Loucy (cell line): ENCODE measurements around the gene DAZL.

ENCODE experiments used
- H2AFZ ChIP-seq: fragments of 200-600 bp; sonication (generic); 2 replicates; pipeline ENCODE4 v1.6.0; 2016; ENCODE audit warnings: antibody characterized with exemption, mild to moderate bottlenecking, low read length, moderate library complexity
- H3F3A ChIP-seq: fragments of 200-600 bp; 2 replicates; pipeline ENCODE4 v1.6.0; 2016; ENCODE audit warnings: antibody characterized with exemption, low read depth, mild to moderate bottlenecking
- H3K27me3 ChIP-seq: fragments of 200-600 bp; sonication (generic); 2 replicates; pipeline ENCODE4 v1.6.1; 2014; ENCODE audit warnings: low read length, mild to moderate bottlenecking; ENCODE audit not compliant: insufficient read depth, poor library complexity, severe bottlenecking
- H3K36me3 ChIP-seq: fragments of 200-600 bp; sonication (generic); 2 replicates; pipeline ENCODE4 v1.6.1; 2016; ENCODE audit warnings: low read length; ENCODE audit not compliant: insufficient read depth
- H3K4me1 ChIP-seq: fragments of 200-600 bp; sonication (generic); 2 replicates; pipeline ENCODE4 v1.5.1; 2014; ENCODE audit warnings: low read length, mild to moderate bottlenecking; ENCODE audit not compliant: insufficient read depth, poor library complexity, severe bottlenecking
- H3K4me2 ChIP-seq: fragments of 200-600 bp; sonication (generic); 2 replicates; pipeline ENCODE4 v1.6.0; 2014; ENCODE audit warnings: antibody characterized with exemption, low read length, low read depth, mild to moderate bottlenecking; ENCODE audit not compliant: poor library complexity, severe bottlenecking
- H3K4me3 ChIP-seq: fragments of 200-600 bp; sonication (generic); 2 replicates; pipeline ENCODE4 v1.5.1; 2014; ENCODE audit warnings: low read length, mild to moderate bottlenecking, mixed read lengths; ENCODE audit not compliant: poor library complexity, severe bottlenecking
- H3K79me2 ChIP-seq: fragments of 200-600 bp; sonication (generic); 2 replicates; pipeline ENCODE4 v1.6.1; 2014; ENCODE audit warnings: low read length; ENCODE audit not compliant: insufficient read depth
- H3K9ac ChIP-seq: fragments of 200-600 bp; sonication (generic); 2 replicates; pipeline ENCODE4 v1.6.0; 2014; ENCODE audit warnings: mild to moderate bottlenecking, low read depth, low read length, moderate library complexity; ENCODE audit not compliant: poor library complexity, severe bottlenecking
- H3K9me2 ChIP-seq: fragments of 200-600 bp; sonication (generic); replicated peaks from 2 replicates; pipeline ENCODE4 v1.6.1; 2016; ENCODE audit warnings: low read depth, low read length, mixed read lengths
- H3K9me3 ChIP-seq: fragments of 200-600 bp; sonication (generic); 2 replicates; pipeline ENCODE4 v1.6.1; 2014; ENCODE audit warnings: mild to moderate bottlenecking, antibody characterized with exemption, low read length, low read depth; ENCODE audit not compliant: insufficient read depth
- H4K20me1 ChIP-seq: fragments of 200-600 bp; sonication (generic); 2 replicates; pipeline ENCODE4 v1.6.0; 2014; ENCODE audit warnings: antibody characterized with exemption, low read length, mild to moderate bottlenecking; ENCODE audit not compliant: insufficient read depth, poor library complexity, severe bottlenecking
- CTCF ChIP-seq: fragments of 200-600 bp; sonication (generic); conservative IDR thresholded peaks from 2 replicates; pipeline ENCODE4 v1.5.1; 2014; ENCODE audit warnings: mild to moderate bottlenecking, antibody characterized with exemption, low read length
- EZH2phosphoT487 ChIP-seq: fragments of 200-600 bp; IDR thresholded peaks from 2 replicates; pipeline ENCODE4 v1.6.1; 2018; ENCODE audit warnings: antibody characterized with exemption, mild to moderate bottlenecking, moderate library complexity, borderline replicate concordance

Gene DAZL

DNA sequence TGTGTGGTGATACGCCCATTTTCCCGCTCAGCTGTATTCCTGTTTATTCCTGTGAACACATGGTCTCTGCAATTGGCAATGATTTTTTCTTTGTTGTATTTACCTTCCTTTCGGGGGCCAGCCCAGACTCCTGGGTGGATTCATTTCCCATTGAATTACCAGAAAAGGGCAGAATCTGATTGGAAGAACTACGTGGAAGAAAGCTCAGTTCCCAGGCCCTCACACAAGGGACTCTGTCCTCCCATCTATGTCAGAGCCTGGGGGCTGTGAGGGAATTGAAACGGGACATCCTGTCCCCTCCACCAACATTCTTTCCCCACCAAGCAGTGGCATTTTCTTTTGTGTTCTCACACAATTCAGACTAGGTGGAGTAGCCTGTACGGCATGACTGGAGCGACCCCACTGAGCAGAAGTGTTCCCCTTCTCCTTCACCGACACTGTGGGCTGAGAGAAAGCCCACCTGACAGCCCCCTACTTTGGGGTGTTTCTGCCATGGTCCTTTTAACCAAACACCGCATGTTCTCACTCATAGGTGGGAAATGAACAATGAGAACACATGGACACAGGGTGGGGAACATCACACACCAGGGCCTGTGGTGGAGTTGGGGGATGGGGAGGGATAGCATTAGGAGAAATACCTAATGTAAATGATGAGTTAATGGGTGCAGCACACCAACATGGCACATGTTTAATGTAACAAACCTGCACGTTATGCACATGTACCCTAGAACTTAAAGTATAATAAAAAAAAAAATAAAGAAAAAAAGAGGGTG, 59.6 kb downstream of the DAZL start:
- Histone ChIP-seq H3K4me1 (peaks cover 27% of the 10 kb centered on the region), H3K4me2 (peak overlapping the region; percentile 12), H3K36me3 (no peaks in the 10 kb centered on the region), H3K9me2 (no peaks in the 10 kb centered on the region), H3K79me2 (no peaks in the 10 kb centered on the region), H3K9me3 (no peaks in the 10 kb centered on the region), H2AFZ (no peak overlapping the region), H4K20me1 (no peaks in the 10 kb centered on the region), H3K9ac (no peak overlapping the region), H3K4me3 (no peak overlapping the region), H3K27me3 (no peaks in the 10 kb centered on the region), H3F3A (no peaks in the 10 kb centered on the region)
- TF ChIP-seq CTCF: no peak
- no peak for TF ChIP-seq EZH2phosphoT487

- no peak overlapping the region for H3K9ac ChIP-seq
- H3K4me3 ChIP-seq: no peak overlapping the region
- H3F3A ChIP-seq: no peaks in the 10 kb centered on the region
- H3K4me1 ChIP-seq: peaks cover 22% of the 10 kb centered on the region
- H3K79me2 ChIP-seq: no peaks in the 10 kb centered on the region
- no peaks in the 10 kb centered on the region for H3K9me3 ChIP-seq
- H4K20me1 ChIP-seq: no peaks in the 10 kb centered on the region
- H3K4me2 ChIP-seq: no peak overlapping the region
- no peak for TF ChIP-seq EZH2phosphoT487
- no peak for TF ChIP-seq CTCF
- H2AFZ ChIP-seq: no peak overlapping the region
- no peaks in the 10 kb centered on the region for H3K27me3 ChIP-seq
- no peaks in the 10 kb centered on the region for H3K36me3 ChIP-seq
- H3K9me2 ChIP-seq: no peaks in the 10 kb centered on the region
Measured at GRCh38 chr3:16543242-16543864, 61.9 kb downstream of the DAZL start.

DNA sequence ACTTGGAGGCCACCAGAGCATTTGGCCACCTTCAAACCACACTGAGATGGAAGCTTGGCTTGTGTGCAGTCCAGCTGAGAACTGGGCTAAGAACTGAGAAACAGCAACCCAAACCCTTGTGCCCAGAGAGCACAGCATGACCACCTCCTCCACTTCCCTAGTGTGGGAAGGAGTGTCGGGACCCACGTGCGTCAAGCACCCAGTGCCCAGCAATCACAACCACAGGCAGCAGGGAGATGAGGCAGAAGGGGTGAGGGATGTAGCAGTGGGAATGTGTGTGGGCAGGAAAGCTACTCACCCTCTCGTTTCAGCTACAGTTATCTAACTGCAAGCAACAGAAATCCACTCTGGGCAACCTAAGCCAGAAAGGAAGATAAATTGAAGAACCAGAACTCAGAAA, 66.7 kb downstream of the DAZL start:
- Histone ChIP-seq H3K79me2 (no peaks in the 10 kb centered on the region), H3K9me2 (no peaks in the 10 kb centered on the region), H3K4me2 (no peak overlapping the region), H3K9me3 (no peaks in the 10 kb centered on the region), H2AFZ (no peak overlapping the region), H3K36me3 (no peaks in the 10 kb centered on the region), H4K20me1 (no peaks in the 10 kb centered on the region), H3F3A (no peaks in the 10 kb centered on the region), H3K4me1 (peaks cover 3% of the 10 kb centered on the region), H3K4me3 (no peak overlapping the region), H3K9ac (no peak overlapping the region), H3K27me3 (no peaks in the 10 kb centered on the region)
- TF ChIP-seq EZH2phosphoT487: no peak
- TF ChIP-seq CTCF: no peak
